Medulla oblongata (tissue), 1 donor: ENCODE data around the gene USP38.
"Not testable (repeated sequence)": the region's sequence is repeated elsewhere in the genome, so short reads cannot be mapped to it uniquely, and the experiment has no call there.

Experiments used
- DNase-seq: peaks from one replicate; pipeline ENCODE4 v3.0.0-alpha.2; 2015; ENCODE audit errors: extremely low spot score

The USP38 gene

DNA sequence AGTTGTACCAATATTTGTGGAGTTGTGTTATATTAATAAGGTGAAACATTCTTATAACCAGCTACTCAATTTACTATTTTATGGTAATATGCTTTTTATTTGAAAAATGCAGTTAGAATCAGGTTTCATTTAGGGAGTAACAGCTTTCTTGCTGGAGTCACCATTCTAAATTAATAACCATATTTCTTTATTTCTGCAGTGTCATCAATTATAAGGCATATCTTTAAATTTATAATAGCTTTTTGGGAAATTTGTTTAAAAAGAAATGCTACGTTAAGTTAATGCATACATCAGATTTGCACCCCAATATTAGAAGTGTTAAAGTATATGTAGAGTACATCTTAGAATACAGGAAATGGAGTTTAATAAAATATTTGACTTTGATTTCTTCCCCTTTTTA is 18.9 kb downstream of the USP38 start:
- DNase-seq, result no peak

DNA sequence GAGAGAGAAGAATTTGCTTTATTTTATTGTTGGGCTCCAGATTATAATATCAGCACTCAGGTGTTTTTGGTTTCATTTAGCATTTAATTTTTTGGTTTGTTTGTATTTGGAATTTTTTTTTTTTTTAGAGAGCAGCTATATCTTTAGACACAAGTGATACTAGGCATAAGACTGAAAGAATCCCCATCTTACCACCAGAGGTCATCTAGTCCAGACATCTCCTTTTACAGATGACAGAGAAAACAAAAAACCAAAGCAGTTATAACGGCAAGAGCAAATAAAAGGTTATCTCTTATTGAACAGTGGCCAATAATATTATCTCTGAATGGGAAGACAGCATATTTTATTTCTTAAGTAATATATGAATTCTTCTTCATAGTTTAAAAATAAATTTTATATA is 22.8 kb downstream of the USP38 start:
- DNase-seq, result peak; percentile 66

DNA sequence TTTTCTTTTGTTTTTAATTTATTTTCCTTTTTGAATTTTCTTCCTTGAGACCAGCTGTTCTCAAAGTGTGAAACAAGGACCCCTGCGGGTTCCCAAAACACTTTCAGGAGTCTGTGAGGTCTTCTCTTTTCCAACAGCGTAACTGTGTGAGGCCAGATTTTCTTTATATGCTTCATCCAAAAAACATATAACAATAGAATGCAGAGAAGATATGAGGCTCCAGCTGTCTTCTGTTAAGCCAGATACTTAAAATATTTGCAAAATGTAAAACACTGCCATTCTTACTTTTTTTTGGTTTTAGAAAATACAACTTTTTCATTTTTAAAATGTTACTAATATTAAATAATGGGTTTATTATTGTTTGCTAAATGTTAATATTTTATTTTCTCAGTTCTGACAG is 27.8 kb downstream of the USP38 start:
- DNase-seq, result no peak

DNA sequence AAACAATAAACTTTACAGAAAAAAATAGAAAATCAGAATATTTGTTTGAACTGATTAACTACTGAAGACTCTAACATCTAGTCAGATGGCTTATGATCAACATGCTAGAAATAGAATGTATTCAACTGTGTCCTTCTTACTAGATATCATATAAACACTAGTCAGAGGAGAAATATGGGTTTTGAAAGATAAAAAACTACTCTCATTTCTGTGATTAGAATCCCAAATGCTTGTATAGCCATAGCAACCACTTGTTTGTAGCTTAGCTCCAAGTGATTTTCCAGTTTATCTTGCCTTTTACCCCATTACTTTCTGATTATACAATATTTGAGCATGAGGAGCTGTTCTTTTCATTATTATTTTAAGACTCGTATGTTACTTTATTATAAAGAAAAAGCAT is 31.2 kb downstream of the USP38 start:
- no peak for DNase-seq

DNA sequence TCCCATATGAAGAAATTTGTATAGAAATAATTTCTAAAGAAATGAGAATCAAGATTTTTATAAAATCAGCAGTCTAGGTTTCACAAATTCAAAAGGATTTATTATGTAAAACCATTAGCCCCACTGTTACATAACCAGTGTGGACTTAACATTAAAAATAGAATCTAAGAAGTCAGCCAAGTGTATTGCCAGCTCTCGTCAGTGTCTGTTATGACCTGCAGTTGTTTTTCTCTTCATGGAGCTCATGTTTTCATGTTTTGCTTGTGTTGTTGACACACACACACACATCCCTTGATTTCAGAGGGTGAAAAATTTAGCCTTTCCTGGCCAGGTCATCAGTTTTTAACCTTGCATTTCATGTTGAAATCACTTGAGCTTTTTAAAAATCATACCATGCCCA is 39.5 kb downstream of the USP38 start:
- peak; percentile 35 for DNase-seq

DNA sequence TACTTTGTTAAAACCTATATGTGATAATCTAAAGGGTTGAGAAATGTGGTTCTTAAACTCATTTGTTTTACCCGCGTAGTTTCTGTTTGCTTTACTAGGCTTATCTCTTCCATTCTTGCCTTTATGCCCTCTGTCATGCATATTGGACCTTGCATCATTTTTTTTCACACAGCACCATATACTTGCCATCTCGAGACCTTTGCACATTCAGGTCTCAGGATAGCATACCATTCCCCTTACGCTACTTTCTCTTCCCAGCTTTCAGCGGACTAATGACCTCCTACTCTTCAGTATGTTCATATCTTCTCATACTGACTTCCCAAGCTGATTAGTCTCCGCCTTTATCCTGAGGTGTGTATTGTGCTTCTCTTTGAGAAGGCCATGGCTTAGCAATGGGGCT is 40.5 kb downstream of the USP38 start:
- DNase-seq, result no peak

DNA sequence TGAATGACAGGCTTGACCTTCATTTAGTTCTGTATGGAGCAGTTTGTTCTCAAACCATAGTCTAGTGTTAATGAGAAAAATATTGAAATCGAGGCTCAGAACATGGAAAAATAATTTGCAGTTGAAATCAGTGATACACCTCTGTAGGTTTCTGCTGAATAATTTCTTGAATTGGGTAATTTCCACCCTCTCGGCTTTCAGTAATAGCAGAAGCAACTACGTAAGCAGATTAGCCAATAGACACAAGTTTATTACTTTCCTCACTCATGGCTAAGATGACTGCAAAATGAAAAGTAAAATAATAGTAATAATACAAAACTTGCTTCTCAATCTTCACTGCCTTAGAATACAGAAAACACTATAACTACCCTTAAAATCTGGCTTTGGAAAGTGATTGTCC is 46.0 kb downstream of the USP38 start:
- no peak for DNase-seq

DNA sequence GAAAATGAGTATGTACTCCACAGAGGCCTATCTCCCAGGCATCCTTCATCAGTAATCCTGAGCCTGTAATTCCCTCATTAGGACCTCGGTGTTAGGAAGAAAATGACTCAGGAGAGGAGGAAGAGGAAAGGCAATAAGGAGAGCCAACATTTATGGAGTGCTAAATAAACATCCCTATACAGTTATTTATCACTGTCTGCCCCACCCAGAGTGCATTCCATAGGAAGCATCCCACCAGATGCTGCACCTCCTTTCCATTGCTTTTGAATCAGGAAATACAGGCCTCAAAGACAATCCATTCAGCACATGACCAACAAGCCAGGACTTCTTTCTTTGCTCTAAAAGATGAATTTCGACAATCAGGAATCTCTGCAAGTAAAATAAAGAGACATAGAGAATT is 47.6 kb downstream of the USP38 start:
- DNase-seq, result no peak

DNA sequence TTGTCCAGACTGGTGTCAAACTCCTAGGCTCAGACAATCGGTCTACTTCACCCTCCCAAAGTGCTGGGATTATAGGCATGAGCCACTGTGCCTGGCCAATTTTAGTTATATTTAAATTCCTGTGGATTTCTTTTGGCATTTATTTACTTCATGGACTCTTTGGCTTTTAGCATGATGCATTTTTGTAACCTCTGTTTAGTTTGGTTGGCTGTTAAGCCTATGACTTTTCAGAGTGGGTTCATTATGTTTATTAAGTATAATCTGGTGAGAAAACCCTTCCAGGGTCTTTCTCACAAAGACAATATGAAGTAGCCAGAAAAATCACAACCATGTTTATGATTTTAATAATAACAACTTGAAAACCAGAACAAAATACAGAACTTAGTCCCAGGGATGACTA is 49.4 kb downstream of the USP38 start:
- no peak for DNase-seq

DNA sequence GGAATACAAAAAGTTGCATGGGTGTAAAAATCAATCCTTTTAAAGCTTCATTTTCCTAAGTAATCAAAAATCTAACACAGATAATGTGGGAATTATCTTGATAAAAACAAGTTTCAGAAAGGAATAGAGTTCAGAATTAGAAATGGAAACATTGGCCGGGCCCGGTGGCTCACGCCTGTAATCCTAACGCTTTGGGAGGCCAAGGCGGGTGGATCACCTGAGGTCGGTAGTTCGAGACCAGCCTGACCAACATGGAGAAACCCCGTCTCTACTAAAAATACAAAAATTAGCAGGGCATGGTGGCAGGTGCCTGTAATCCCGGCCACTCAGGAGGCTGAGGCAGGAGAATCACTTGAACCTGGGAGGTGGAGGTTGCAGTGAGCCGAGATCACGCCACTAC is 52.5 kb downstream of the USP38 start:
- DNase-seq, result not testable (repeated sequence)

DNA sequence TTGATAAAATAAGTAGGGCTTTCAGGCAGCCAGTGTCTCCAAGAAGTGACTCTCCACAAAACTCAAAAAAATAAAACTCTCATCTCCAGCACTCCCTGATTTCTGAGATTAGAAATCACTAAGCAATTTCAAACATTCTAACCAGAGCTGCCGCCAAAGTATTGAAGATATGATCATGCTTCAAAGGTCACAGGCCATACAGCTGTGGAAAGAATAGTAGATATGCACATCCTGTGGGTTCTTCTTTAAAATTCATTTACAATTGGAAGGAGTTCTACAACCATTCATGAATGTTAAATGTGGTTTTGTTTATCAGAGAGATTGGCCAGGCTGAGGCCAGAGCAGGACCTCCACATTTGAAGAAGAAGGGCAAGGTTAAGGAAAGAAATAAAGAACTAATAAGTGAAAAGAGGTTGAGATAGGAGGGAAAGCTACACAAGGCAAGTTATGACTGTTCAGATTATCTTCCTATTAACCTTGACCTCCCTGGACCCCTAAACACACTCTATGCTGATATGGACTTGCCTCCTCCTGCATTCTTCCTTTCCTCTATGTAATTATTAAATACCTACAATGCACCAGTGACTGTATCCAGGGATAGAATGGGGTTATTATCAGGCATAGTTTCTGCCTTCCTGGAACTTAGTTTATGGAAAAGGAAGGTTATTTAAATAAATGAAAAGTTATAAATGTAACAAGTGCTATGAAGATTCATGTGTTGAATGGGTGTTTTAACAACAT is 56.4 kb downstream of the USP38 start:
- DNase-seq, result no peak

DNA sequence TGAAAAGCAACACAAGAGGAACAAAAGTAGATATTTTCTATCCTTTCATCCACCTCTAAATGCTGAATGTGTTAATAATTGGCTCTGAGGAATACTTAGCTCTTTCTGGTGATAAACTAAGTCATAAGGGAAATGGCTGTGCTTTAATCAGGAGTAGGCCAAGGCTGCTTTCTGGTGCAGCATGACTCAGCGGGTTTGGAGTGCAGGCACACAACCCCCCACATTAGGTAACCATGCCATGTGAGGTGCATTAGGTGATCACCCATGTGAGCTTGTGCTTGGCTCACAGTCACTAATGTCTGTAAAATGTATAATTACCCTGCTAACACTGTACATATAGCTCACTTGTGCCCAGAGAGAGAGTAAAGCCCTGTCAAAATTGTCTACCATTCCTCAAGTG is 57.2 kb downstream of the USP38 start:
- no peak for DNase-seq

DNA sequence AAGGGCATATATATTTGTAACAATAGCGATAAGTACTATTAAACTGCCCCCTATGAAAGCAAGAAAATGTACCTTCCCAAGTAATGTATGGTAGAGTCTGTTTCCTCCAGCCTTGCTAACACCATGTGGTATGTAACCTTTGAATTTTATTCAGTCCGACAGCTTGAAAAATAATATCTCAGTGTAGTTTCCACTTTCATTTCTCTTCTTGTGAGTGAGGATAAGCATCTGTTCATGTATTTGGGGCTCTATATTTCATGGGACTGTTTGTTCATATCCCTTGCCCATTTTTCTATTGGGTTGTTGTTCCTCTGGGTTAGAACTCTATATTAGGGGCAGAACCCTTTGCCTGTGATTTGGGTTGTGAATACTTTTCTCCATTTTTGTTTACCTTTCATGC is 58.3 kb downstream of the USP38 start:
- no peak for DNase-seq

DNA sequence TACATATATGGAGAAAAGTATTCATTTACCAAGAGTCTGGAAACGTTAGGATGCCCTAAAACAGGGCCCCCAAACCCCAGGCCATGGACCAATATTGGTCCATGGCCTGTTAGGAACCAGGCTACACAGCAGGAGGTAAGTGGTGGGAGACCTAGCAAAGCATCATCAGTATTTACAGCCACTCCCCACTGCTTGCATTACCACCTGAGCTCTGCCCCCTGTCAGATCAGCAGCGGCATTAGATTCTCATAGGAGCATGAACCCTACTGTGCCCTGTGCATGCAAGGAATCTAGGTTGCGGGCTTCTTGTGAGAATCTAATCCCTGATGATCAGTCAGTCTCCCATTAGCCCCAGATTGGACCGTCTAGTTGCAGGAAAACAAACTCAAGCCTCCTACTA is 62.3 kb downstream of the USP38 start:
- DNase-seq, result no peak

DNA sequence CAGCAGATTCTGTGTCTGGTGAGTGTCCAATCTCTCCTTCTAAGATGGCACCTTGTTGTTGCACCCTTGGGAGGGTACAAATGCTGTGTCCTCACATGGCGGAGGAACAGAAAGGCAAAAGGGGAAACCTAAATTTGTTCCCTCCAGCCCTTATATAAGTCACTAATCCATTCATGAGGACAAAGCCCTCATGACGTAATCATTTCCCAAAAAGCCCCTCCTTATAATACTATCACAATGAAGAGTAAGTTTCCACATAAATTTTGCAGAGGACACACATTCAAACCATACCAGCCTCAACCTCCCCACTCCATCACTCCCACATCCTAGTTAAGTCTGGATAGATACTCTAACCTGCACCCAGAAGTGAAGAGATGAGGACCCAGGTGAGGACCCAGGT is 63.1 kb downstream of the USP38 start:
- DNase-seq, result no peak

DNA sequence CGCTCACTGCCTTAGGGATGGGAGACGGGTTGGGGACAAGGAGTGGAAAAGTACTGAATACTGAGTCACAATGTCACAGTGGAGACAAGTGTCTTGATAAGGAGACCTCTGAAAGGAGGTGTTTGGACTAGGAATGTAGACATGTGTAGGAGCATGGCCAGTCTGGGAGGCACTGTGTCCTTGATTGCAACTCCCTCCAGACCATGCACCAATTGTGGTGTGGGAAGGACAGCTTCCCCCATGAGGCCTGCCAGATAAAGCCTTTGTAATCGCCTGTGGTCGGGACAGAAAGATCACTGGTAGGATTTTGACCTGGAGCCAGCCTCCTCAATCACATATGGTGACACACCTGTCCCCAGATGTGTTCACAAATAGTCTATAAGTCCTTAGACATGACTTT is 64.1 kb downstream of the USP38 start:
- DNase-seq, result no peak

DNA sequence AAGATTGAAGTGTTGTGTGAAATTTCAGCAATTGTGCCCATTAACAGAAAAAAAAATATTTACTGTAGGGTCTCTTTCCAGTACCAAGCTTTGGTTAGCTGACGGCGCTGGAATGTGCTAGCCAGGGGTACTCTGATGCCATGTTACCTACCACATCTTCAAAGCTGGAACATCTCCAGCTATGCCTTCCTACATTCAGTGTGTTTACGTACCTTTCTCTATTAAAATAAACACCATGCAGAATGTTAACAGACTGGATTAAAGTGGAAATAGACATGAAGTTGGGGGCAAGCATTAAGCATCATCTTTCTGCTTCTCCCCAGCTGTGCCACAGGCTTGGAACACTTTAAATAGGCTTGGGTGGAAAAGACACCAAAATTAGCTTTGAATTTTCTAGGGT is 65.9 kb downstream of the USP38 start:
- DNase-seq, result no peak

DNA sequence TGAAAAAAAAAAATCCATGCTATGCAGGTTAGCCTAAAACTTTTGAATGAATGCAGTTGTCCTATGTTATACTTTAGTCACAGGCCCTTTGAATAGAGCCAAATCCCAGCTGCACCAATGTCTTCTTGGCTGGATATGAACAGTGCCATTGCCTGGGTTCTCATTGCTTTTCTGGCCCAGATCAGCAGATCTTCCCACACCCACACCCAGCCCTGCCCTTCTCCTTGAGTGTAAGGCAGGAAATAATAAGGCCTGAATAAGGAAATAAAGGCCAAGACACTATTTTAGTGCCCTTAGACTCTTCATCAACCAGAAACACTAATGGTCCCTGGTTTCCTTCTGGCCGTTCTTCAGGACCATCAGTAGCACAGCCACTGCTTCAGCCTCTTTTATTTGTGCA is 66.6 kb downstream of the USP38 start:
- DNase-seq, result no peak

DNA sequence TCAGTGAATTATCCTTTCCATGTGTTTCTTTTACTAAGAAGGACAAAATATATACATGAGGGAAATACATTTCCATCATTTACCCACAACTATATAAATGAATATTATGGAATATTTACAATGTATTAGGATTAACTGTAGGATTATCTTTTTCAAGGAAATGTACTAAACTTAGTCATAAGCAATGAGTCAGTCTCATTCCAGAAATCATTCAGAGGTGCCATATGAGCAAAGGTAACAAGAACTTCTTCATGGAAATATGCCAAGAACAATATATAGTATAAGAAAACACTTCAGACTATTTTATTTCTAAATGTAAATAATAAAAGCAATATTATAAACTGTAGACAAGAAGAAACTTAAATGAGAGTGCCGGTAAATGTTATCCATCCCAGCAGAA is 67.1 kb downstream of the USP38 start:
- no peak for DNase-seq

DNA sequence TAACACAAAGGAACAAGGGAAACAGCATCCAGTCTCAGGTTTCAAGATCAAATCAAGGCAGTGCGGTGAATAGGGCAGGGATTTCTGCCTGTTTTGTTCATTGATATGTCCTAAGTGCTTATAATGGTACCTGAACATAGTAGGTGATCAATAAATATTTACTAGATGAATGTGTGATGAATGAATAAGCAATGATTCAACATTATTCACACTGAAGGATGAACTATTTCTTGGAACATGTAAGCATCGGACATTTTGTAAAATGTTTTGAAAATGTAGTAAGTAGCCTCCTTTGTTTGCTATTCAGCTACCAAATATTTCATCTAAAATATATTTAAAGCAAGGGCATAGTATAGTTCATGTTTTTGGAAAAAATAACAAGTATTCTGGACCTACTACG is 67.8 kb downstream of the USP38 start:
- no peak for DNase-seq

DNA sequence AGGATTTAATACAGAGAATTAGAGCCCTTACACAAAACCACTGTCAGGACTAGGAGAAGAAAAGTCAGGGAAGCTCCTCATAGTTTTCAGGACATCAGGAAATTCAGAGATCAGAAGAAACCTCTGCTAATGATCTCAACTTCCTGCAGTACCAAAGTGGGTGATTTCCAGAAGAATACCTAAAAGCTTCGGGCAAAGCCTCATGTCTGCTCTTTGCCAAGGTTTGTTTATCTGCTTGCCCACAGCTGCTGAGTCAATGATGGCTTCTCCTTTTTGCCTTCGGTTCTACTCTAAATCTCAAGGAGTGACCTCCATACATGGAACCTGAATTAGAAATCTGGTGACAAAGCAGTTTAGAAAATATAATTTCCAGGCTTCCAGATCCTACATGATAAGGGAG is 68.4 kb downstream of the USP38 start:
- no peak for DNase-seq

DNA sequence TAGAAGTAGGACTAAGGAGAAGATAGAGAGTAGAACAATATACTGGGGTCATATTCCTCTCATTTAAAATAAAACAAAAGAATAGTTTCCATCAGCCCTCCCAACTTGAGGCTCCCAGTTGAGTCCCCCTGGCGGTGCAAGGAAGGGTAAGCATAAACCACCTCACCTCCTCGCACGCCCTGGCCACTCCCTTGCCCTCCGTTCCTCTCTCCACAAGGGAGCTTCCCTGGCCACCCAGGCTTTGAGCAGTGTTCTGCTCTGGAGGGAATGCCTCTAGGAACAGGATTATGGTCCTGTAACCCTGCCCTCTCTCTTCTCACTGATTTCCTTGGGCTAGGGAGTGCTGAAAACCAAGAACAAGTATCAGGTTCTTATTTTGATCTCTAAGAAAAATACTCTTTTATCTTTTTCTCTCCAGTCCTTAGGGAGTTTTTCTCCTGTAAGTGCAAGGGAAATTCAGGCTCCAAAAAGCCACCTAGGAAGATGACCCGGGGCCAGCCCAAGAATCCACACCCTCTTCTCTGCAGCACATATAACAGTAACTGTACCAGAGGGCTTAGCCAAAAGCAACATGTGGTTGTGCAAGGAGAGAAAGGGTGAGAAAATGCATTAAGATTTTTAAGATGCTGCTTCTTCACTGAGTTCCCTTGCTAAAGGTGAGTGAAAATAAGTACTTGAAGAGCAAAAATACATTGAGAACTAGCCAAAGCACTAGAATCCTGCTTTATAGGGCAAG is 69.9 kb downstream of the USP38 start:
- DNase-seq, result no peak

DNA sequence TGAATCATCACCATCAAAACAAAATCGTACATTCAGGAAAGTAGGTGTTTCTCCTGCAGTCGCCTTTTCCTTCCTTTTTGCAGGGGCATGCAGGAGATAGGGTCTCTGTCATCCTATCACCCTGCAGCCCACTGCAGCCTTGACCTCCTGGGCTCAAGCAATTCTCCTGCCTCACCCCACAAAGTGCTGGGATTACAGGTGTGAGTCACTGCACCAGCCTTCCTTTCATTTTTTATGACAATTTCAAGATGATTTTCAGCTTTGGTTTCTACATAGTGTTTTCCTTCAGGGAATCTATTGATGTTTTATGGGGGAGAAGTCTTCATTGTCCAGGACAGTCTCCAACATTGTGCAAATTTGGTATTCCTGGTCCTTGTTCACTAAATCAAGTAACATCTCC is 71.7 kb downstream of the USP38 start:
- no peak for DNase-seq

DNA sequence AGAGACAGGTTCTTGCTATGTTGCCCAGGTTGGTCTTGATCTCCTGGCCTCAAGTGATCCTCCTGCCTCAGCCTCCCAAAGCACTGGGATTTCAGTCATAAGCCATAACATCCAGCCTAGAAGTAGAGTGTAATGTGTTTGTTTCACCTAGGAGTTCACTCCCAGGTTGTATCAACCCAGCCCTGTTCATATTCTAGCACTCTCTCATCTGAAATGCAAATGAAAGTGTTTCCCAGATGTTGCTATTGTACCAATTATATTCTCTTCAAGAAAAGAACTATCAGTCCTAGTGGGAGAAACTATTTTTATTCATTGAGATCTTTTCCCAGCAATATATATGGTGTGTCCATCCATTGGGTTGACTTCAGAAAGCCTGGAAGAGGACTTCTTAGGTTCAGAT is 72.6 kb downstream of the USP38 start:
- no peak for DNase-seq
